GM23338 (cell line): ENCODE measurements around the gene MAOB. TPM values are rescaled to one million over a fixed set of nuclear protein-coding genes. Genes with fewer than 3 reads are reported as not detected.

Experiments used
- ATAC-seq: fragments of 200-7000 bp; cut with Tn5 transposase; 3 replicates; pipeline ENCODE4 v1.9.1; 2020
- DNase-seq: peaks from one replicate; pipeline ENCODE4 v3.0.0-alpha.2; 2015; ENCODE audit warnings: low spot score
- H2AFZ ChIP-seq: fragments of 200-600 bp; sonication (generic); 2 replicates; pipeline ENCODE4 v1.8.0; 2016; ENCODE audit warnings: antibody characterized with exemption, mild to moderate bottlenecking, moderate library complexity
- H3F3A ChIP-seq: fragments of 200-600 bp; sonication (generic); replicated peaks from 2 replicates; pipeline ENCODE4 v1.8.0; 2017; ENCODE audit warnings: antibody characterized with exemption, mixed run types, low read depth
- H3K27ac ChIP-seq: fragments of 200-600 bp; sonication (generic); 2 replicates; pipeline ENCODE4 v1.6.1; 2016; ENCODE audit warnings: low read depth
- H3K27me3 ChIP-seq: fragments of 200-600 bp; sonication (generic); 2 replicates; pipeline ENCODE4 v1.8.0; 2016; ENCODE audit warnings: mild to moderate bottlenecking, mixed run types, moderate library complexity; ENCODE audit not compliant: insufficient read depth
- H3K36me3 ChIP-seq: fragments of 200-600 bp; sonication (generic); 2 replicates; pipeline ENCODE4 v1.8.0; 2016; ENCODE audit warnings: mild to moderate bottlenecking; ENCODE audit not compliant: insufficient read depth
- H3K4me1 ChIP-seq: fragments of 200-600 bp; sonication (generic); 2 replicates; pipeline ENCODE4 v1.8.0; 2016; ENCODE audit warnings: mild to moderate bottlenecking, moderate library complexity; ENCODE audit not compliant: insufficient read depth
- H3K4me2 ChIP-seq: fragments of 200-600 bp; sonication (generic); 2 replicates; pipeline ENCODE4 v1.7.1; 2017; ENCODE audit warnings: mixed run types
- H3K4me3 ChIP-seq: fragments of 200-600 bp; sonication (generic); 2 replicates; pipeline ENCODE4 v1.6.1; 2016; ENCODE audit warnings: mixed run types
- H3K79me2 ChIP-seq: fragments of 200-600 bp; sonication (generic); replicated peaks from 2 replicates; pipeline ENCODE4 v1.8.0; 2017; ENCODE audit warnings: mild to moderate bottlenecking; ENCODE audit not compliant: insufficient read depth
- H3K9me2 ChIP-seq: fragments of 200-600 bp; sonication (generic); 2 replicates; pipeline ENCODE4 v1.8.0; 2017; ENCODE audit not compliant: insufficient read depth
- H4K20me1 ChIP-seq: fragments of 200-600 bp; sonication (generic); replicated peaks from 2 replicates; pipeline ENCODE4 v1.8.0; 2017; ENCODE audit warnings: mild to moderate bottlenecking; ENCODE audit not compliant: insufficient read depth
- H3K27ac Mint-ChIP-seq: 2 replicates; pipeline ENCODE4 v1.8.0; 2020; ENCODE audit warnings: inconsistent platforms, mild to moderate bottlenecking, moderate library complexity, mixed read lengths
- H3K27me3 Mint-ChIP-seq: 3 replicates; pipeline ENCODE4 v1.8.0; 2022; ENCODE audit warnings: low read depth, mild to moderate bottlenecking, moderate library complexity, mixed read lengths, inconsistent platforms; ENCODE audit not compliant: insufficient read depth, poor library complexity
- H3K36me3 Mint-ChIP-seq: 3 replicates; pipeline ENCODE4 v1.8.0; 2021; ENCODE audit warnings: low read depth, mild to moderate bottlenecking, inconsistent platforms, moderate library complexity, mixed read lengths
- H3K4me1 Mint-ChIP-seq: 3 replicates; pipeline ENCODE4 v1.8.0; 2020; ENCODE audit warnings: mild to moderate bottlenecking, inconsistent platforms, mixed read lengths
- H3K4me3 Mint-ChIP-seq: 3 replicates; pipeline ENCODE4 v1.8.0; 2021; ENCODE audit warnings: moderate library complexity, mild to moderate bottlenecking, inconsistent platforms, mixed read lengths
- H3K9me3 Mint-ChIP-seq: 3 replicates; pipeline ENCODE4 v1.8.0; 2020; ENCODE audit warnings: moderate library complexity, mild to moderate bottlenecking, inconsistent platforms, mixed read lengths
- CREB1 ChIP-seq: fragments of 250-450 bp; sonication (Bioruptor Pico); IDR thresholded peaks from 2 replicates; pipeline ENCODE4 v1.5.0; 2020; ENCODE audit warnings: low read depth, mild to moderate bottlenecking, moderate library complexity
- NANOG ChIP-seq: IDR thresholded peaks from 2 replicates; pipeline ENCODE4 v1.6.1; 2016; ENCODE audit warnings: antibody characterized with exemption, borderline replicate concordance
- STAT1 ChIP-seq: IDR thresholded peaks from one replicate; pipeline ENCODE4 v1.6.1; 2016; ENCODE audit warnings: antibody characterized with exemption; ENCODE audit not compliant: unreplicated experiment
- polyA plus RNA-seq: library from polyadenylated mRNA; unstranded; fragments of >200 nt; fragmentation: Nextera tagmentation; extraction: Ambion mirVana; gene quantifications from 2 replicates; pipeline ENCODE4 v1.2.1, GENCODE V29; 2016
- total RNA-seq: library from RNA; depleted of rRNA; stranded (reverse); fragments of >200 nt; shearing (Covaris generic); gene quantifications from 2 replicates; pipeline ENCODE4 v1.2.3, GENCODE V29; 2014
- TF ChIP-seq, protein P1 (sequence below): fragments of 250-450 bp; sonication (Bioruptor Pico); IDR thresholded peaks from 2 replicates; pipeline ENCODE4 v1.5.0; 2020; ENCODE audit warnings: mild to moderate bottlenecking, moderate library complexity
- TF ChIP-seq, protein P2 (sequence below): IDR thresholded peaks from one replicate; pipeline ENCODE4 v1.6.1; 2018; ENCODE audit warnings: antibody characterized with exemption; ENCODE audit not compliant: unreplicated experiment

Gene MAOB
- total and polyA plus RNA-seq, 2 experiments from 2014 or later, result 1.0 to 1.3 TPM

DNA sequence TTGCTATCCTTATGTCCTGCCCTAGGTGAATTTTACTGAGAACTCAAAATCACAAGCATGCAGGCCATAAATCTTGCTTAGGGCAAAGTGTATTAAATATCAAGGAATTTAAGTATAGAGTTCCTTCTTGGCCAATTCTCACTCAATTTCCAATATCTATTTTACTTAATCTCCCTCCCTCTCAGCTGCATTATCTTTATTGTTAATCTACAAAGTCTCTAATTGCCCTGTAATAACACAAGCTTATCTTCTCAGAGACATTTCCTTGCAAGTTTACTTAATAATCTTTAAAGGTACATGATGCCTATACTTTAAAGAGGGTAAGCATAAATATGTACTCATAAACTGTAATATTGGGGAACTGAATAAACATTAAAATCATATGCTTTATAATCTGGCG lies 26.9 kb upstream of the MAOB start (continued):
- TF ChIP-seq, protein P1, sequence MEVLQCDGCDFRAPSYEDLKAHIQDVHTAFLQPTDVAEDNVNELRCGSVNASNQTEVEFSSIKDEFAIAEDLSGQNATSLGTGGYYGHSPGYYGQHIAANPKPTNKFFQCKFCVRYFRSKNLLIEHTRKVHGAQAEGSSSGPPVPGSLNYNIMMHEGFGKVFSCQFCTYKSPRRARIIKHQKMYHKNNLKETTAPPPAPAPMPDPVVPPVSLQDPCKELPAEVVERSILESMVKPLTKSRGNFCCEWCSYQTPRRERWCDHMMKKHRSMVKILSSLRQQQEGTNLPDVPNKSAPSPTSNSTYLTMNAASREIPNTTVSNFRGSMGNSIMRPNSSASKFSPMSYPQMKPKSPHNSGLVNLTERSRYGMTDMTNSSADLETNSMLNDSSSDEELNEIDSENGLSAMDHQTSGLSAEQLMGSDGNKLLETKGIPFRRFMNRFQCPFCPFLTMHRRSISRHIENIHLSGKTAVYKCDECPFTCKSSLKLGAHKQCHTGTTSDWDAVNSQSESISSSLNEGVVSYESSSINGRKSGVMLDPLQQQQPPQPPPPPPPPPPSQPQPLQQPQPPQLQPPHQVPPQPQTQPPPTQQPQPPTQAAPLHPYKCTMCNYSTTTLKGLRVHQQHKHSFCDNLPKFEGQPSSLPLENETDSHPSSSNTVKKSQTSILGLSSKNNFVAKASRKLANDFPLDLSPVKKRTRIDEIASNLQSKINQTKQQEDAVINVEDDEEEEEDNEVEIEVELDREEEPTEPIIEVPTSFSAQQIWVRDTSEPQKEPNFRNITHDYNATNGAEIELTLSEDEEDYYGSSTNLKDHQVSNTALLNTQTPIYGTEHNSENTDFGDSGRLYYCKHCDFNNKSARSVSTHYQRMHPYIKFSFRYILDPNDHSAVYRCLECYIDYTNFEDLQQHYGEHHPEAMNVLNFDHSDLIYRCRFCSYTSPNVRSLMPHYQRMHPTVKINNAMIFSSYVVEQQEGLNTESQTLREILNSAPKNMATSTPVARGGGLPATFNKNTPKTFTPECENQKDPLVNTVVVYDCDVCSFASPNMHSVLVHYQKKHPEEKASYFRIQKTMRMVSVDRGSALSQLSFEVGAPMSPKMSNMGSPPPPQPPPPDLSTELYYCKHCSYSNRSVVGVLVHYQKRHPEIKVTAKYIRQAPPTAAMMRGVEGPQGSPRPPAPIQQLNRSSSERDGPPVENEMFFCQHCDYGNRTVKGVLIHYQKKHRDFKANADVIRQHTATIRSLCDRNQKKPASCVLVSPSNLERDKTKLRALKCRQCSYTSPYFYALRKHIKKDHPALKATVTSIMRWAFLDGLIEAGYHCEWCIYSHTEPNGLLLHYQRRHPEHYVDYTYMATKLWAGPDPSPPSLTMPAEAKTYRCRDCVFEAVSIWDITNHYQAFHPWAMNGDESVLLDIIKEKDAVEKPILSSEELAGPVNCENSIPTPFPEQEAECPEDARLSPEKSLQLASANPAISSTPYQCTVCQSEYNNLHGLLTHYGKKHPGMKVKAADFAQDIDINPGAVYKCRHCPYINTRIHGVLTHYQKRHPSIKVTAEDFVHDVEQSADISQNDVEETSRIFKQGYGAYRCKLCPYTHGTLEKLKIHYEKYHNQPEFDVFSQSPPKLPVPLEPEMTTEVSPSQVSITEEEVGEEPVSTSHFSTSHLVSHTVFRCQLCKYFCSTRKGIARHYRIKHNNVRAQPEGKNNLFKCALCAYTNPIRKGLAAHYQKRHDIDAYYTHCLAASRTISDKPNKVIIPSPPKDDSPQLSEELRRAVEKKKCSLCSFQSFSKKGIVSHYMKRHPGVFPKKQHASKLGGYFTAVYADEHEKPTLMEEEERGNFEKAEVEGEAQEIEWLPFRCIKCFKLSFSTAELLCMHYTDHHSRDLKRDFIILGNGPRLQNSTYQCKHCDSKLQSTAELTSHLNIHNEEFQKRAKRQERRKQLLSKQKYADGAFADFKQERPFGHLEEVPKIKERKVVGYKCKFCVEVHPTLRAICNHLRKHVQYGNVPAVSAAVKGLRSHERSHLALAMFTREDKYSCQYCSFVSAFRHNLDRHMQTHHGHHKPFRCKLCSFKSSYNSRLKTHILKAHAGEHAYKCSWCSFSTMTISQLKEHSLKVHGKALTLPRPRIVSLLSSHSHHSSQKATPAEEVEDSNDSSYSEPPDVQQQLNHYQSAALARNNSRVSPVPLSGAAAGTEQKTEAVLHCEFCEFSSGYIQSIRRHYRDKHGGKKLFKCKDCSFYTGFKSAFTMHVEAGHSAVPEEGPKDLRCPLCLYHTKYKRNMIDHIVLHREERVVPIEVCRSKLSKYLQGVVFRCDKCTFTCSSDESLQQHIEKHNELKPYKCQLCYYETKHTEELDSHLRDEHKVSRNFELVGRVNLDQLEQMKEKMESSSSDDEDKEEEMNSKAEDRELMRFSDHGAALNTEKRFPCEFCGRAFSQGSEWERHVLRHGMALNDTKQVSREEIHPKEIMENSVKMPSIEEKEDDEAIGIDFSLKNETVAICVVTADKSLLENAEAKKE (CRISPR knock-in tag), result no peak
- TF ChIP-seq, protein P2, sequence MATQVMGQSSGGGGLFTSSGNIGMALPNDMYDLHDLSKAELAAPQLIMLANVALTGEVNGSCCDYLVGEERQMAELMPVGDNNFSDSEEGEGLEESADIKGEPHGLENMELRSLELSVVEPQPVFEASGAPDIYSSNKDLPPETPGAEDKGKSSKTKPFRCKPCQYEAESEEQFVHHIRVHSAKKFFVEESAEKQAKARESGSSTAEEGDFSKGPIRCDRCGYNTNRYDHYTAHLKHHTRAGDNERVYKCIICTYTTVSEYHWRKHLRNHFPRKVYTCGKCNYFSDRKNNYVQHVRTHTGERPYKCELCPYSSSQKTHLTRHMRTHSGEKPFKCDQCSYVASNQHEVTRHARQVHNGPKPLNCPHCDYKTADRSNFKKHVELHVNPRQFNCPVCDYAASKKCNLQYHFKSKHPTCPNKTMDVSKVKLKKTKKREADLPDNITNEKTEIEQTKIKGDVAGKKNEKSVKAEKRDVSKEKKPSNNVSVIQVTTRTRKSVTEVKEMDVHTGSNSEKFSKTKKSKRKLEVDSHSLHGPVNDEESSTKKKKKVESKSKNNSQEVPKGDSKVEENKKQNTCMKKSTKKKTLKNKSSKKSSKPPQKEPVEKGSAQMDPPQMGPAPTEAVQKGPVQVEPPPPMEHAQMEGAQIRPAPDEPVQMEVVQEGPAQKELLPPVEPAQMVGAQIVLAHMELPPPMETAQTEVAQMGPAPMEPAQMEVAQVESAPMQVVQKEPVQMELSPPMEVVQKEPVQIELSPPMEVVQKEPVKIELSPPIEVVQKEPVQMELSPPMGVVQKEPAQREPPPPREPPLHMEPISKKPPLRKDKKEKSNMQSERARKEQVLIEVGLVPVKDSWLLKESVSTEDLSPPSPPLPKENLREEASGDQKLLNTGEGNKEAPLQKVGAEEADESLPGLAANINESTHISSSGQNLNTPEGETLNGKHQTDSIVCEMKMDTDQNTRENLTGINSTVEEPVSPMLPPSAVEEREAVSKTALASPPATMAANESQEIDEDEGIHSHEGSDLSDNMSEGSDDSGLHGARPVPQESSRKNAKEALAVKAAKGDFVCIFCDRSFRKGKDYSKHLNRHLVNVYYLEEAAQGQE, result no peak

DNA sequence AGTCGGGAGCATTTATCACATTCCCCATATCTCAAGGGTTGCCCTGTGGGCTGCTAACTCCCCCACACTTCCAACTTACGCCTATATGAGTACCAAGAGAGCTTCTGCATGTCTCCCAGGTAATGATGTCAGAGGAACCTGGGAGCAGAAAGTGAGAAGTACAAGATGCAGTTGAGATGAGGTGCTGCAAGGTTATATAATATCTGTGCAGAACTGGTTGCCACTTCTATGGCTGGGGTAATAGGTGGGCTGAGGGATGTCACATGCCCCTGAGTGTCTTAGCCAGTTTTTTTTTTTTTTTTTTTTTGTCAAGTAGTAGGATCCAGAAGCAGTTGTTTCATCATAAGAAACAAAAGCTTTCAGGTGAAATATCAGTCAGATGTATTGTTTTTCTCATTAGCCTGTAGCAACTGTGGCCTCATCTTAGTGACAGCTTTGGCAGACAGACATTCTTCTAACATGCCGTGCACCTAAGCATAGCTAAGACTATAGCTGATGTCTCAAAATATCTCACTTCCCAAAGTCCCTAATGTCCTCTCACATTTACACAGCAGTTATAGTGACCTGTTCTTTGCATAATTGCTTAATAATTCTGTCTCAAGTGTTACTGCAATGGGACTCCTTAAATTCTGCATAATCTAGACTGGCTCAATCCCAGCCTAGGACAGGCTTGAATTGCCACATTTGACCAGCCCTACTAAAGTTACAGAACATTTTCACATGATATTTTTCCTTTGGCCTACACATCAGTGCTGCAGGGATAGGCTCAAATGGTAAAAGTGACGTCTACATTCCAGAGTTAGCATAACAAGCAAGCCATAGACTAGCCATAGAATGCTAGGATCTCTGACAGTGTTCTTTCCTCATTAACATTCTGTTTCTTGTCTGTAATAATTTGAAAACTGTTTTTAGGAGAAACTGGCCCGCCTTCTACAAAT lies 17.9 kb upstream of the MAOB start:
- Histone ChIP-seq H3K79me2 (no peaks in the 10 kb centered on the region), H3K4me1 (no peaks in the 10 kb centered on the region), H3K27ac (peak overlapping the region; percentile 69; the same call in 1 of the 2 replicates), H2AFZ (0 out of 2 replicates have a peak overlapping the region, but pooled peaks have one; percentile 38), H4K20me1 (no peaks in the 10 kb centered on the region), H3K36me3 (no peaks in the 10 kb centered on the region), H3K4me2 (peak overlapping the region; percentile 28; the same call in 1 of the 2 replicates), H3K27me3 (no peaks in the 10 kb centered on the region), H3F3A (no peaks in the 10 kb centered on the region), H3K4me3 (no peak overlapping the region), H3K9me2 (no peaks in the 10 kb centered on the region)
- no peaks in the 10 kb centered on the region for H3K9me3 Mint-ChIP-seq
- ATAC-seq (peak; percentile 78), DNase-seq (peak; percentile 35)
- TF ChIP-seq CREB1 (CRISPR knock-in tag) (peak; percentile 41), NANOG (no peak), STAT1 (no peak)
- H3K36me3 Mint-ChIP-seq, result no peaks in the 10 kb centered on the region
- H3K4me3 Mint-ChIP-seq, result 0 out of 3 replicates have a peak overlapping the region, but pooled peaks have one; percentile 47
- H3K4me1 Mint-ChIP-seq, result peaks cover 12% of the 10 kb centered on the region
- H3K27ac Mint-ChIP-seq, result peak overlapping the region; percentile 94
- peaks cover 1% of the 10 kb centered on the region for H3K27me3 Mint-ChIP-seq
